Measurements from ENCODE around the gene TBC1D21. TPM values are rescaled to one million over a fixed set of nuclear protein-coding genes. Genes with fewer than 3 reads are reported as not detected.

The TBC1D21 gene
- total RNA-seq, 1 donor from 2014 or later: not detected

DNA sequence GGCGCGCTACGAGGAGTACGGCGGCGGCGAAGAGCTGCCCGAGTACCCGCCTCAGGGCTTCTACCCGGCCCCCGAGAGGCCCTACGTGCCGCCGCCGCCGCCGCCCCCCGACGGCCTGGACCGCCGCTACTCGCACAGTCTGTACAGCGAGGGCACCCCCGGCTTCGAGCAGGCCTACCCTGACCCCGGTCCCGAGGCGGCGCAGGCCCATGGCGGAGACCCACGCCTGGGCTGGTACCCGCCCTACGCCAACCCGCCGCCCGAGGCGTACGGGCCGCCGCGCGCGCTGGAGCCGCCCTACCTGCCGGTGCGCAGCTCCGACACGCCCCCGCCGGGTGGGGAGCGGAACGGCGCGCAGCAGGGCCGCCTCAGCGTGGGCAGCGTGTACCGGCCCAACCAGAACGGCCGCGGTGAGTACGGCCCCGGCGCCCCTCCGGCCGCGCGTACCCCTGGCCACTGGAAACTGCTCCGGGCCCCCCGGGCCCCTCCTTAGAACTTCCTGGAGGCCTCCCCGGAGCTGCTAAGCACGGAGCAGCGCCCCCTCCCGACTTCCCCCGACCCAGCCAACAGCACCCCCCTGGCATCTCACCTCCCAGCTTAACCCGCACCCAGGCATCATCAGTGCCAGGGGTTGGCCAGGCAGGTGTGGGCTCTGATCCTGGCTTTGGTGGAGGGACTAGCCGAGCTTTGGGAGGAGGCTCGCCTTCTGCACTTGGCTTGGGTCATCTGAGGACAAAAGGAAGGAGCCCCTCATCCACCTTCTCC is 54.3 kb downstream of the TBC1D21 start:
- Histone ChIP-seq H3K27ac (ENCODE audit: low read depth, low read length) (peak overlapping the region; percentile 94), H3K4me1 (ENCODE audit: insufficient read depth, low read length) (peaks cover 82% of the 10 kb centered on the region), H3K79me2 (ENCODE audit: insufficient read depth, low read length) (peaks cover 88% of the 10 kb centered on the region), H3K36me3 (ENCODE audit: insufficient read depth, low read length) (no peaks in the 10 kb centered on the region), H3K9me3 (ENCODE audit: insufficient read depth, low read depth, low read length) (no peaks in the 10 kb centered on the region), H2AFZ (ENCODE audit: low read depth, low read length) (peak overlapping the region; percentile 13), H3K4me3 (ENCODE audit: insufficient read depth, low read depth, low read length) (peak overlapping the region; percentile 80), H3K4me2 (ENCODE audit: low read length) (peak overlapping the region; percentile 94), H3K27me3 (ENCODE audit: insufficient read depth, low read length) (no peaks in the 10 kb centered on the region), H4K20me1 (ENCODE audit: insufficient read depth, low read length) (peaks cover 39% of the 10 kb centered on the region), H3K9ac (ENCODE audit: low read length) (peak overlapping the region; percentile 87)
- TF ChIP-seq, protein P1, sequence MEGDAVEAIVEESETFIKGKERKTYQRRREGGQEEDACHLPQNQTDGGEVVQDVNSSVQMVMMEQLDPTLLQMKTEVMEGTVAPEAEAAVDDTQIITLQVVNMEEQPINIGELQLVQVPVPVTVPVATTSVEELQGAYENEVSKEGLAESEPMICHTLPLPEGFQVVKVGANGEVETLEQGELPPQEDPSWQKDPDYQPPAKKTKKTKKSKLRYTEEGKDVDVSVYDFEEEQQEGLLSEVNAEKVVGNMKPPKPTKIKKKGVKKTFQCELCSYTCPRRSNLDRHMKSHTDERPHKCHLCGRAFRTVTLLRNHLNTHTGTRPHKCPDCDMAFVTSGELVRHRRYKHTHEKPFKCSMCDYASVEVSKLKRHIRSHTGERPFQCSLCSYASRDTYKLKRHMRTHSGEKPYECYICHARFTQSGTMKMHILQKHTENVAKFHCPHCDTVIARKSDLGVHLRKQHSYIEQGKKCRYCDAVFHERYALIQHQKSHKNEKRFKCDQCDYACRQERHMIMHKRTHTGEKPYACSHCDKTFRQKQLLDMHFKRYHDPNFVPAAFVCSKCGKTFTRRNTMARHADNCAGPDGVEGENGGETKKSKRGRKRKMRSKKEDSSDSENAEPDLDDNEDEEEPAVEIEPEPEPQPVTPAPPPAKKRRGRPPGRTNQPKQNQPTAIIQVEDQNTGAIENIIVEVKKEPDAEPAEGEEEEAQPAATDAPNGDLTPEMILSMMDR (IDR thresholded peaks at IDR 0.05; ENCODE audit: insufficient read depth, low read depth, low read length): peak; percentile 18
- TF ChIP-seq EZH2 (IDR thresholded peaks at IDR 0.05; ENCODE audit: insufficient read depth, low read length): no peak
- Mint-ChIP-seq H3K27me3 (ENCODE audit: low read depth, unreplicated experiment) (no peaks in the 10 kb centered on the region), H3K9me3 (ENCODE audit: unreplicated experiment) (no peaks in the 10 kb centered on the region), H3K4me3 (ENCODE audit: unreplicated experiment) (peak overlapping the region; percentile 93), H3K4me1 (ENCODE audit: low read depth, unreplicated experiment) (peaks cover 64% of the 10 kb centered on the region), H3K36me3 (ENCODE audit: low read depth, unreplicated experiment) (peaks cover 16% of the 10 kb centered on the region), H3K27ac (ENCODE audit: unreplicated experiment) (peak overlapping the region; percentile 87)
- no peak for DNase-seq (ENCODE audit: low read depth)
- FAIRE-seq: no peak

DNA sequence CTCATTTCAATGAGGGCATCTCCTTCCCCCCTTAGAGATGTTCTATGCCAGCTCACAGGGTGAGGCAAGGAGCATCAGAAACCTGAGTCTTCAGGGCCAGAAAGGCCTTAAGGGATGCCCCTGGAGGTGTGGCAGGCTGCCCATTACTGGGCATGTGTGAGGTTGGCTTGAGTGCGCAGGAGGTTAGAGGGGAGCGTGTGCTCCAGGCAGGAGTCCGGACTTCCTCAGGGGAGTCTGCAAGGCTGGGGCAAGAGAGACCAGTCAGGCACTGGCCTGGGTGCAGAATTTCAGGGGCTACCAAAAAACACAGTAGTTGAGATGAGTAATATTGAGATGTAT is 54.8 kb downstream of the TBC1D21 start:
- no peaks in the 10 kb centered on the region for H3K9me3 ChIP-seq (ENCODE audit: insufficient read depth, low read depth, low read length)
- peak overlapping the region; percentile 94 for H3K27ac ChIP-seq (ENCODE audit: low read depth, low read length)
- no peak overlapping the region for H2AFZ ChIP-seq (ENCODE audit: low read depth, low read length)
- Mint-ChIP-seq H3K27ac (ENCODE audit: unreplicated experiment) (peak overlapping the region; percentile 87), H3K4me1 (ENCODE audit: low read depth, unreplicated experiment) (peaks cover 64% of the 10 kb centered on the region), H3K36me3 (ENCODE audit: low read depth, unreplicated experiment) (peaks cover 19% of the 10 kb centered on the region), H3K4me3 (ENCODE audit: unreplicated experiment) (peak overlapping the region; percentile 93), H3K27me3 (ENCODE audit: low read depth, unreplicated experiment) (no peaks in the 10 kb centered on the region), H3K9me3 (ENCODE audit: unreplicated experiment) (no peaks in the 10 kb centered on the region)
- no peaks in the 10 kb centered on the region for H3K36me3 ChIP-seq (ENCODE audit: insufficient read depth, low read length)
- TF ChIP-seq EZH2 (IDR thresholded peaks at IDR 0.05; ENCODE audit: insufficient read depth, low read length): no peak
- TF ChIP-seq, protein P1 (IDR thresholded peaks at IDR 0.05; ENCODE audit: insufficient read depth, low read depth, low read length): no peak
- H3K79me2 ChIP-seq (ENCODE audit: insufficient read depth, low read length): peaks cover 88% of the 10 kb centered on the region
- peak overlapping the region; percentile 94 for H3K4me2 ChIP-seq (ENCODE audit: low read length)
- peak overlapping the region; percentile 87 for H3K9ac ChIP-seq (ENCODE audit: low read length)
- peaks cover 43% of the 10 kb centered on the region for H4K20me1 ChIP-seq (ENCODE audit: insufficient read depth, low read length)
- no peaks in the 10 kb centered on the region for H3K27me3 ChIP-seq (ENCODE audit: insufficient read depth, low read length)
- peak overlapping the region; percentile 80 for H3K4me3 ChIP-seq (ENCODE audit: insufficient read depth, low read depth, low read length)
- H3K4me1 ChIP-seq (ENCODE audit: insufficient read depth, low read length): peaks cover 82% of the 10 kb centered on the region
- no peak for FAIRE-seq
- no peak for DNase-seq (ENCODE audit: low read depth)

Measured in astrocyte (in vitro differentiated cells and primary cell).